ENCODE measurements around the gene PPCDC. TPM values are rescaled to one million over a fixed set of nuclear protein-coding genes. Genes with fewer than 3 reads are reported as not detected.

The PPCDC gene
- total RNA-seq, 5 donors from 2014 or later (not counting 1 experiment from before 2014, with no cell fraction given), result 9.3 to 14.3 (median 11.8) TPM

DNA sequence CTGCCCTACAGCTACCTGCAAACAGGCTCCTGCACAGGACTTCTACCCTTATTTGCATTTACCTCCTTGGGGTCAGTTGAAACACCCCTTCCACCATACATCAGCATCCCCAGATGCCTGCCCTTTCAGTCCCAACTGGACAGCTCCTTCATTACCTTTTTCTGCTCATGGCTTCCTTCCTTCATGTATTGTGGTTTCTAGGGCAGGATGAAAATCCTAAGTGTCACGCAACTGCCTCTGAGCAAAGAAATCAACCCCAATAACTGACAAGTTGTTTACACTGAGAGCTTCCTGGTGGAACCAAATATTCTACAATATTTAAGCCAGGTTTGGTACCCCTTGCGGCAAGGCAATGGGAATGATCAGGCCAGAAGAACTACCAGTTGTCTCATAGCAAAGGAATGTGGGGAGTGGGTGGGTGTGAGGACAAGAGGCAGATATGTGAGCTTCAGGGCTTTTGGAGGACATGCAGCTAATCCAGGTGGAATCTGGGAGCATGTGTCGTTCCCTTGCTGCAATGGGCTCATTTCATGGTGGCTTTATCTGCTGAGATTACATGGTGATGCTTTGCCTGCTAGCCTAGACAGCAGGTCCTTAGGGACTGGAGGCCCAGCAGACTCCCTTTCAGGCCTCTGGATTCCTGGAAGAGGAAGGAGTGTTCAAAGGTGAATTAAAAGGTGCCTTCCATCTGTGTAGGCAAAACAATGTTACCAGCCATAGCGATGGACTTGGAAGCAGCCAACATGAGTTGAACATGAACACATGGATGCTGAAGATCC lies 34.9 kb downstream of the PPCDC start:
- H3K27ac Mint-ChIP-seq, result no peak overlapping the region
- Histone ChIP-seq H3K4me3 (ENCODE audit: control insufficient read depth in 1 of 2, extremely low read depth in 1 of 2, low read length in 1 of 2) (no peak overlapping the region), H3K4me1 (ENCODE audit: control insufficient read depth in 1 of 2, extremely low read depth in 1 of 2, insufficient read depth in 2 of 2, low read length in 2 of 2) (no peaks in the 10 kb centered on the region), H3K36me3 (ENCODE audit: control insufficient read depth in 2 of 2, extremely low read depth in 1 of 2, insufficient read depth in 1 of 2, low read length in 1 of 2) (no peaks in the 10 kb centered on the region), H3K27ac (ENCODE audit: low read length) (no peak overlapping the region), H3K9me3 (no peaks in the 10 kb centered on the region), H3K27me3 (replicated peaks in 1 of 2; ENCODE audit: control insufficient read depth in 2 of 2, extremely low read depth in 1 of 2, insufficient read depth in 2 of 2, low read length in 1 of 2) (no peaks in the 10 kb centered on the region)
- peaks cover 4% of the 10 kb centered on the region for H3K36me3 Mint-ChIP-seq
- POLR2A ChIA-PET, result no interaction called here
- H3K4me3 Mint-ChIP-seq, result no peak overlapping the region
- H3K9me3 Mint-ChIP-seq, result no peaks in the 10 kb centered on the region
- ATAC-seq (replicated peaks in 1 of 4), result no peak
- H3K27me3 Mint-ChIP-seq, result no peaks in the 10 kb centered on the region
- no peak for DNase-seq
- WGBS (ENCODE audit: insufficient coverage), result 90% methylated on average over 3 of the region's 4 CpGs
- H3K4me1 Mint-ChIP-seq, result peaks cover 0 to 4% (median 0%) of the 10 kb centered on the region in 3 donors
- CTCF ChIA-PET, result interaction anchor here in 1 of 2 donors (0.7 kb wide), 2 partner anchors 141 to 284 kb away, joined by 3 to 7 read pairs; no protein-coding TSS in a partner anchor

GRCh38 chr15:75059607-75060006 lies 36.2 kb downstream of the PPCDC start:
- Mint-ChIP-seq H3K27me3 (no peaks in the 10 kb centered on the region), H3K4me1 (peaks cover 0 to 4% (median 0%) of the 10 kb centered on the region in 3 donors), H3K36me3 (peaks cover 4% of the 10 kb centered on the region), H3K27ac (no peak overlapping the region), H3K4me3 (no peak overlapping the region), H3K9me3 (no peaks in the 10 kb centered on the region)
- Histone ChIP-seq H3K36me3 (ENCODE audit: control insufficient read depth in 2 of 2, extremely low read depth in 1 of 2, insufficient read depth in 1 of 2, low read length in 1 of 2) (no peaks in the 10 kb centered on the region), H3K27ac (ENCODE audit: low read length) (no peak overlapping the region), H3K9me3 (no peaks in the 10 kb centered on the region), H3K27me3 (replicated peaks in 1 of 2; ENCODE audit: control insufficient read depth in 2 of 2, extremely low read depth in 1 of 2, insufficient read depth in 2 of 2, low read length in 1 of 2) (no peaks in the 10 kb centered on the region), H3K4me1 (ENCODE audit: control insufficient read depth in 1 of 2, extremely low read depth in 1 of 2, insufficient read depth in 2 of 2, low read length in 2 of 2) (no peaks in the 10 kb centered on the region), H3K4me3 (ENCODE audit: control insufficient read depth in 1 of 2, extremely low read depth in 1 of 2, low read length in 1 of 2) (no peak overlapping the region)
- DNase-seq (no peak), ATAC-seq (replicated peaks in 1 of 4) (no peak)
- CTCF ChIA-PET, result no interaction called here
- 83% methylated on average over 3 of the region's 5 CpGs for WGBS (ENCODE audit: insufficient coverage)
- POLR2A ChIA-PET, result no interaction called here

GRCh38 chr15:75061272-75061671 lies 37.9 kb downstream of the PPCDC start:
- no peak overlapping the region for H3K4me3 Mint-ChIP-seq
- no peaks in the 10 kb centered on the region for H3K36me3 ChIP-seq (ENCODE audit: control insufficient read depth in 2 of 2, extremely low read depth in 1 of 2, insufficient read depth in 1 of 2, low read length in 1 of 2)
- H3K4me3 ChIP-seq (ENCODE audit: control insufficient read depth in 1 of 2, extremely low read depth in 1 of 2, low read length in 1 of 2), result no peak overlapping the region
- no peak overlapping the region for H3K27ac ChIP-seq (ENCODE audit: low read length)
- ChIA-PET POLR2A (no interaction called here), CTCF (interaction anchor here (0.5 to 0.6 kb wide), 2 partner anchors 110 to 899 kb away, joined by 3 to 6 read pairs; no protein-coding TSS in a partner anchor)
- no peaks in the 10 kb centered on the region for H3K27me3 Mint-ChIP-seq
- H3K36me3 Mint-ChIP-seq, result no peaks in the 10 kb centered on the region
- H3K4me1 Mint-ChIP-seq, result peaks cover 10 to 19% (median 16%) of the 10 kb centered on the region in 3 donors
- H3K27me3 ChIP-seq (replicated peaks in 1 of 2; ENCODE audit: control insufficient read depth in 2 of 2, extremely low read depth in 1 of 2, insufficient read depth in 2 of 2, low read length in 1 of 2), result no peaks in the 10 kb centered on the region
- H3K9me3 ChIP-seq, result no peaks in the 10 kb centered on the region
- no peak overlapping the region for H3K27ac Mint-ChIP-seq
- no peak for ATAC-seq (replicated peaks in 1 of 4)
- peaks cover 0 to 10% of the 10 kb centered on the region in 2 experiments for H3K4me1 ChIP-seq (ENCODE audit: control insufficient read depth in 1 of 2, extremely low read depth in 1 of 2, insufficient read depth in 2 of 2, low read length in 2 of 2)
- no peak for DNase-seq
- no peaks in the 10 kb centered on the region for H3K9me3 Mint-ChIP-seq

DNA sequence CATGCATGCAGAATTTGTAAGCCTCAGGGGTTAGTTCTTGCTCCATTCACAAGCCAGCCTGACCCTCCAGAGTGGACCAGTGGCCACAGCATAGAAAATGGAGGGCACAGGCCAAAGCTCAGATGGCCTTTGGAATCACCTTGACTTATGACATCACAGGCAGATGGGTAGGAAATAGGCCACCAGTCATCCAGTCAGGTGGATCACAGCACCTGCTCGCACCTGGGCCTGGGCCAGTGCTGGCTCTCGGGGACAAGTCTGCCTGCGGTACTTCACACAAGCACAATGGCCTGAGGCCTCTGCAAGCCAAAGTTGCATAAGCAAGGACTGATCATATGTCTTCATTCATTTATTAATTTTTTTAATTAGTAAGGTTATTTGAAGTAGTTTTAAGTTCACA lies 39.3 kb downstream of the PPCDC start:
- no peak for DNase-seq
- H3K9me3 Mint-ChIP-seq, result no peaks in the 10 kb centered on the region
- Histone ChIP-seq H3K27ac (ENCODE audit: low read length) (no peak overlapping the region), H3K9me3 (no peaks in the 10 kb centered on the region), H3K4me3 (ENCODE audit: control insufficient read depth in 1 of 2, extremely low read depth in 1 of 2, low read length in 1 of 2) (no peak overlapping the region), H3K36me3 (ENCODE audit: control insufficient read depth in 2 of 2, extremely low read depth in 1 of 2, insufficient read depth in 1 of 2, low read length in 1 of 2) (no peaks in the 10 kb centered on the region), H3K4me1 (ENCODE audit: control insufficient read depth in 1 of 2, extremely low read depth in 1 of 2, insufficient read depth in 2 of 2, low read length in 2 of 2) (peaks cover 0 to 19% of the 10 kb centered on the region in 2 experiments), H3K27me3 (replicated peaks in 1 of 2; ENCODE audit: control insufficient read depth in 2 of 2, extremely low read depth in 1 of 2, insufficient read depth in 2 of 2, low read length in 1 of 2) (no peaks in the 10 kb centered on the region)
- ATAC-seq (replicated peaks in 1 of 4), result no peak
- H3K27ac Mint-ChIP-seq, result no peak overlapping the region
- CTCF ChIA-PET, result no interaction called here
- no peaks in the 10 kb centered on the region for H3K36me3 Mint-ChIP-seq
- peaks cover 23 to 34% (median 31%) of the 10 kb centered on the region in 3 donors for H3K4me1 Mint-ChIP-seq
- 67% methylated on average over 3 of the region's 3 CpGs for WGBS (ENCODE audit: insufficient coverage)
- POLR2A ChIA-PET, result no interaction called here
- no peak overlapping the region for H3K4me3 Mint-ChIP-seq
- H3K27me3 Mint-ChIP-seq, result no peaks in the 10 kb centered on the region

DNA sequence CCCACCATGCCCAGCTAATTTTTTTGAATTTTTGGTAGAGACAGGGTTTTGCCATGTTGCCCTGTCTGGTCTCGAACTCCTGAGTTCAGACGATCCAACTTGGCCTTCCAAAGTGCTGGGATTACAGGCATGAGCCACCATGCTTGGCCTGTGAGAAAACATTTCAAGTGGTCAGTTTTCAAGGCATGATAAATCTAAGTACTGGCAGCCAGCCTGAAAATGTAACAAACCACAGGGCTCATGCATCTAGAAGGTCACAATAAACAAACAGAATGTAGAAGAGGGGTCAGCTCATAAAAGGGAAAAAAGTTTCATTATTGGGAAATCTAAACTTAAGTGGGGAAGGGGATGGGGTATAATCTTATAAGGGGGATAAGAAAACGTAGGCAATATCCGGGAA lies 39.9 kb downstream of the PPCDC start:
- ChIA-PET CTCF (interaction anchor here in 1 of 2 donors (0.6 kb wide), 1 partner anchor 124 kb away, joined by 4 read pairs; no protein-coding TSS in a partner anchor), POLR2A (no interaction called here)
- H3K27me3 ChIP-seq (replicated peaks in 1 of 2; ENCODE audit: control insufficient read depth in 2 of 2, extremely low read depth in 1 of 2, insufficient read depth in 2 of 2, low read length in 1 of 2), result no peaks in the 10 kb centered on the region
- Mint-ChIP-seq H3K36me3 (no peaks in the 10 kb centered on the region), H3K9me3 (no peaks in the 10 kb centered on the region), H3K27me3 (no peaks in the 10 kb centered on the region), H3K27ac (no peak overlapping the region), H3K4me1 (peaks cover 23 to 39% (median 31%) of the 10 kb centered on the region in 3 donors), H3K4me3 (no peak overlapping the region)
- no peak overlapping the region for H3K4me3 ChIP-seq (ENCODE audit: control insufficient read depth in 1 of 2, extremely low read depth in 1 of 2, low read length in 1 of 2)
- no peaks in the 10 kb centered on the region for H3K9me3 ChIP-seq
- peaks cover 0 to 25% of the 10 kb centered on the region in 2 experiments for H3K4me1 ChIP-seq (ENCODE audit: control insufficient read depth in 1 of 2, extremely low read depth in 1 of 2, insufficient read depth in 2 of 2, low read length in 2 of 2)
- DNase-seq (no peak), ATAC-seq (replicated peaks in 1 of 4) (no peak)
- 94% methylated on average over 2 of the region's 4 CpGs for WGBS (ENCODE audit: insufficient coverage)
- H3K36me3 ChIP-seq (ENCODE audit: control insufficient read depth in 2 of 2, extremely low read depth in 1 of 2, insufficient read depth in 1 of 2, low read length in 1 of 2), result no peaks in the 10 kb centered on the region
- H3K27ac ChIP-seq (ENCODE audit: low read length), result no peak overlapping the region

- H3K4me1 Mint-ChIP-seq, result peaks cover 23 to 42% (median 31%) of the 10 kb centered on the region in 3 donors
- peaks cover 0 to 25% of the 10 kb centered on the region in 2 experiments for H3K4me1 ChIP-seq (ENCODE audit: control insufficient read depth in 1 of 2, extremely low read depth in 1 of 2, insufficient read depth in 2 of 2, low read length in 2 of 2)
- H3K27ac ChIP-seq (ENCODE audit: low read length), result no peak overlapping the region
- H3K4me3 ChIP-seq (ENCODE audit: control insufficient read depth in 1 of 2, extremely low read depth in 1 of 2, low read length in 1 of 2), result no peak overlapping the region
- H3K27me3 ChIP-seq (replicated peaks in 1 of 2; ENCODE audit: control insufficient read depth in 2 of 2, extremely low read depth in 1 of 2, insufficient read depth in 2 of 2, low read length in 1 of 2), result peaks cover 0 to under 1% of the 10 kb centered on the region in 2 experiments
- H3K27ac Mint-ChIP-seq, result no peak overlapping the region
- 98% methylated on average over 5 of the region's 9 CpGs for WGBS (ENCODE audit: insufficient coverage)
- no peaks in the 10 kb centered on the region for H3K9me3 Mint-ChIP-seq
- no peaks in the 10 kb centered on the region for H3K36me3 ChIP-seq (ENCODE audit: control insufficient read depth in 2 of 2, extremely low read depth in 1 of 2, insufficient read depth in 1 of 2, low read length in 1 of 2)
- ChIA-PET CTCF (no interaction called here), POLR2A (no interaction called here)
- ATAC-seq (replicated peaks in 1 of 4) (no peak), DNase-seq (no peak)
- no peaks in the 10 kb centered on the region for H3K9me3 ChIP-seq
- H3K27me3 Mint-ChIP-seq, result no peaks in the 10 kb centered on the region
- no peak overlapping the region for H3K4me3 Mint-ChIP-seq
- H3K36me3 Mint-ChIP-seq, result no peaks in the 10 kb centered on the region
These were observed 40.5 kb downstream of the PPCDC start for GRCh38 chr15:75063889-75064288.

All from T-cell (primary cell).